WTC11 (cell line): ENCODE results near the gene SECISBP2. TPM values are rescaled to one million over a fixed set of nuclear protein-coding genes. Genes with fewer than 3 reads are reported as not detected.

ENCODE experiments used
- ATAC-seq: fragments of 200-7000 bp; cut with Tn5 transposase; 2 replicates; pipeline ENCODE4 v1.10.0; 2021; ENCODE audit warnings: mild to moderate bottlenecking, moderate library complexity
- CTCF ChIA-PET: fragments of 300-600 bp; sonication (Branson Sonifier 250); formaldehyde crosslinking; loops from one replicate; lab custom pipeline; 2021; ENCODE audit warnings: antibody characterized with exemption; lab: Charles Lee
- POLR2A ChIA-PET: fragments of 350-600 bp; sonication (Branson Sonifier 250); formaldehyde crosslinking; loops from one replicate; lab custom pipeline; 2021; ENCODE audit warnings: antibody characterized with exemption; lab: Charles Lee
- DNase-seq: peaks from one replicate; pipeline ENCODE4 v3.0.0; 2021; ENCODE audit warnings: low spot score
- H3K27ac Mint-ChIP-seq: 2 replicates; pipeline ENCODE4 v1.8.0; 2021; ENCODE audit warnings: mixed read lengths
- H3K27me3 Mint-ChIP-seq: 2 replicates; pipeline ENCODE4 v1.8.0; 2021; ENCODE audit warnings: low read depth, mild to moderate bottlenecking, moderate library complexity, mixed read lengths
- H3K36me3 Mint-ChIP-seq: 2 replicates; pipeline ENCODE4 v1.8.0; 2021; ENCODE audit warnings: mixed read lengths
- H3K4me1 Mint-ChIP-seq: 2 replicates; pipeline ENCODE4 v1.8.0; 2022; ENCODE audit warnings: mixed read lengths
- H3K4me3 Mint-ChIP-seq: 2 replicates; pipeline ENCODE4 v1.8.0; 2021; ENCODE audit warnings: mild to moderate bottlenecking, moderate library complexity, mixed read lengths
- H3K9me3 Mint-ChIP-seq: 2 replicates; pipeline ENCODE4 v1.8.0; 2021; ENCODE audit warnings: mixed read lengths
- CREB1 ChIP-seq: sonication (generic); formaldehyde crosslinking; IDR thresholded peaks from 2 replicates; pipeline ENCODE4 v1.8.0; 2023; ENCODE audit warnings: mild to moderate bottlenecking, missing genetic modification reagents
- CREM ChIP-seq: sonication (generic); formaldehyde crosslinking; IDR thresholded peaks from 2 replicates; pipeline ENCODE4 v1.8.1; 2022; ENCODE audit warnings: mild to moderate bottlenecking, missing genetic modification reagents, moderate library complexity
- EMX1 ChIP-seq: fragments of 250-450 bp; sonication (Bioruptor Pico); IDR thresholded peaks from 2 replicates; pipeline ENCODE4 v1.8.0; 2021; ENCODE audit warnings: mild to moderate bottlenecking
- FOXP1 ChIP-seq: sonication (generic); formaldehyde crosslinking; IDR thresholded peaks from 2 replicates; pipeline ENCODE4 v1.8.0; 2022; ENCODE audit warnings: missing genetic modification reagents, mild to moderate bottlenecking, moderate library complexity, borderline replicate concordance
- GABPB1 ChIP-seq: sonication (generic); formaldehyde crosslinking; IDR thresholded peaks from 2 replicates; pipeline ENCODE4 v1.8.1; 2023; ENCODE audit warnings: mild to moderate bottlenecking, missing genetic modification reagents
- GTF2I ChIP-seq: fragments of 250-450 bp; sonication (Bioruptor Pico); conservative IDR thresholded peaks from 2 replicates; pipeline ENCODE4 v1.4.0; 2021; ENCODE audit warnings: mild to moderate bottlenecking
- NFATC4 ChIP-seq: fragments of 250-450 bp; sonication (Bioruptor Pico); IDR thresholded peaks from 2 replicates; pipeline ENCODE4 v1.9.0; 2021; ENCODE audit warnings: mild to moderate bottlenecking
- NR3C1 ChIP-seq: sonication (generic); formaldehyde crosslinking; conservative IDR thresholded peaks from 2 replicates; pipeline ENCODE4 v1.8.1; 2023; ENCODE audit warnings: low read depth, mild to moderate bottlenecking, missing genetic modification reagents
- SMAD4 ChIP-seq: sonication (generic); formaldehyde crosslinking; IDR thresholded peaks from 2 replicates; pipeline ENCODE4 v1.8.0; 2022; ENCODE audit warnings: mild to moderate bottlenecking, missing genetic modification reagents
- ZBTB21 ChIP-seq: sonication (generic); formaldehyde crosslinking; IDR thresholded peaks from 2 replicates; pipeline ENCODE4 v1.8.1; 2023; ENCODE audit warnings: mild to moderate bottlenecking, missing genetic modification reagents, borderline replicate concordance
- ZNF121 ChIP-seq: sonication (generic); formaldehyde crosslinking; IDR thresholded peaks from 2 replicates; pipeline ENCODE4 v1.8.0; 2023; ENCODE audit warnings: missing genetic modification reagents
- ZNF423 ChIP-seq: fragments of 250-450 bp; sonication (Bioruptor Pico); IDR thresholded peaks from 2 replicates; pipeline ENCODE4 v2.1.2; 2022; ENCODE audit warnings: mild to moderate bottlenecking, moderate library complexity
- total RNA-seq: library from RNA; stranded (reverse); gene quantifications from 3 replicates; pipeline ENCODE4 v1.2.3, GENCODE V29; 2021
- TF ChIP-seq, protein P1 (sequence below): sonication (generic); formaldehyde crosslinking; IDR thresholded peaks from 2 replicates; pipeline ENCODE4 v1.8.1; 2022; ENCODE audit warnings: low read depth, missing genetic modification reagents, borderline replicate concordance
- TF ChIP-seq, protein P2 (sequence below): sonication (generic); formaldehyde crosslinking; IDR thresholded peaks from 2 replicates; pipeline ENCODE4 v1.8.1; 2023; ENCODE audit warnings: mild to moderate bottlenecking, missing genetic modification reagents, moderate library complexity
- TF ChIP-seq, protein P3 (sequence below): sonication (generic); formaldehyde crosslinking; IDR thresholded peaks from 2 replicates; pipeline ENCODE4 v1.8.1; 2023; ENCODE audit warnings: mild to moderate bottlenecking, missing genetic modification reagents
- TF ChIP-seq, protein P4 (sequence below): sonication (generic); formaldehyde crosslinking; IDR thresholded peaks from 2 replicates; pipeline ENCODE4 v1.8.0; 2022; ENCODE audit warnings: missing genetic modification reagents
- TF ChIP-seq, protein P5 (sequence below): sonication (generic); formaldehyde crosslinking; IDR thresholded peaks from 2 replicates; pipeline ENCODE4 v1.8.0; 2022; ENCODE audit warnings: mild to moderate bottlenecking, missing genetic modification reagents
- TF ChIP-seq, protein P6 (sequence below): fragments of 250-450 bp; sonication (Bioruptor Pico); IDR thresholded peaks from 2 replicates; pipeline ENCODE4 v1.9.0; 2021; ENCODE audit warnings: mild to moderate bottlenecking
- TF ChIP-seq, protein P7 (sequence below): sonication (generic); formaldehyde crosslinking; IDR thresholded peaks from 2 replicates; pipeline ENCODE4 v1.8.1; 2022; ENCODE audit warnings: mild to moderate bottlenecking, missing genetic modification reagents, moderate library complexity, borderline replicate concordance
- TF ChIP-seq, protein P8 (sequence below): sonication (generic); formaldehyde crosslinking; IDR thresholded peaks from 2 replicates; pipeline ENCODE4 v1.8.0; 2023; ENCODE audit warnings: missing genetic modification reagents

The SECISBP2 gene
- total RNA-seq, 1 experiment from 2014 or later, result 66.2 TPM

DNA sequence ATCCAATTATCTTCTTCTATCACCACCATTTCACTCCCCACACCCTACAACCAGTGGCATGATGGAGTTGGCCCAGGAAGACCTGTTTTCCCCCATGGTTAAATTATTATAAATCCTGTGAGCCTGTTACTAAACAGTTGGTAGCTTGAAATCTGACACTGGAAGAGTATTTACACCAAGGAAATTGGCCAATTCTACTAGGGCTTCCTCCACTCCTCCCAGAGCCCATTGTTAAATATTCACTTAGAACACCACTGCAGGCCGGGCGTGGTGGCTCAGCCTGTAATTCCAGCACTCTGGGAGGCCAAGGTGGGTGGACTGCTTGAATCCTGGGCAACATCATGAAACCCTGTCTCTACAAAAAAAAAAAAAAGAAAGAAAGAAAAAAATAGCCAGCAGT is 39.7 kb upstream of the SECISBP2 start:
- ATAC-seq (no peak), DNase-seq (no peak)
- Mint-ChIP-seq H3K4me1 (peaks cover 7% of the 10 kb centered on the region), H3K36me3 (peaks cover 43% of the 10 kb centered on the region), H3K9me3 (peaks cover 42% of the 10 kb centered on the region), H3K27ac (no peak overlapping the region), H3K4me3 (no peak overlapping the region), H3K27me3 (peaks cover 4% of the 10 kb centered on the region)
- CTCF ChIA-PET, result interaction anchor here (0.6 to 1.6 kb wide), 25 partner anchors 9 to 532 kb away, joined by 3 to 13 read pairs (median 4); no protein-coding TSS in a partner anchor
- POLR2A ChIA-PET, result interaction anchor here (0.9 to 1.0 kb wide), 2 partner anchors 32 to 89 kb away, joined by 3 read pairs; partner anchors contain the start of gene CKS2
- TF ChIP-seq GABPB1 (CRISPR knock-in tag) (no peak), EMX1 (CRISPR knock-in tag) (no peak), SMAD4 (CRISPR knock-in tag) (no peak), CREM (no peak), FOXP1 (CRISPR knock-in tag) (no peak), ZBTB21 (CRISPR knock-in tag) (no peak), NR3C1 (no peak), NFATC4 (CRISPR knock-in tag) (no peak), GTF2I (CRISPR knock-in tag) (no peak), ZNF423 (CRISPR knock-in tag) (no peak), ZNF121 (CRISPR knock-in tag) (no peak), CREB1 (no peak)
- TF ChIP-seq, protein P1, sequence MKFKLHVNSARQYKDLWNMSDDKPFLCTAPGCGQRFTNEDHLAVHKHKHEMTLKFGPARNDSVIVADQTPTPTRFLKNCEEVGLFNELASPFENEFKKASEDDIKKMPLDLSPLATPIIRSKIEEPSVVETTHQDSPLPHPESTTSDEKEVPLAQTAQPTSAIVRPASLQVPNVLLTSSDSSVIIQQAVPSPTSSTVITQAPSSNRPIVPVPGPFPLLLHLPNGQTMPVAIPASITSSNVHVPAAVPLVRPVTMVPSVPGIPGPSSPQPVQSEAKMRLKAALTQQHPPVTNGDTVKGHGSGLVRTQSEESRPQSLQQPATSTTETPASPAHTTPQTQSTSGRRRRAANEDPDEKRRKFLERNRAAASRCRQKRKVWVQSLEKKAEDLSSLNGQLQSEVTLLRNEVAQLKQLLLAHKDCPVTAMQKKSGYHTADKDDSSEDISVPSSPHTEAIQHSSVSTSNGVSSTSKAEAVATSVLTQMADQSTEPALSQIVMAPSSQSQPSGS, result no peak
- TF ChIP-seq, protein P2, sequence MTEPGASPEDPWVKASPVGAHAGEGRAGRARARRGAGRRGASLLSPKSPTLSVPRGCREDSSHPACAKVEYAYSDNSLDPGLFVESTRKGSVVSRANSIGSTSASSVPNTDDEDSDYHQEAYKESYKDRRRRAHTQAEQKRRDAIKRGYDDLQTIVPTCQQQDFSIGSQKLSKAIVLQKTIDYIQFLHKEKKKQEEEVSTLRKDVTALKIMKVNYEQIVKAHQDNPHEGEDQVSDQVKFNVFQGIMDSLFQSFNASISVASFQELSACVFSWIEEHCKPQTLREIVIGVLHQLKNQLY (CRISPR knock-in tag), result no peak
- TF ChIP-seq, protein P3, sequence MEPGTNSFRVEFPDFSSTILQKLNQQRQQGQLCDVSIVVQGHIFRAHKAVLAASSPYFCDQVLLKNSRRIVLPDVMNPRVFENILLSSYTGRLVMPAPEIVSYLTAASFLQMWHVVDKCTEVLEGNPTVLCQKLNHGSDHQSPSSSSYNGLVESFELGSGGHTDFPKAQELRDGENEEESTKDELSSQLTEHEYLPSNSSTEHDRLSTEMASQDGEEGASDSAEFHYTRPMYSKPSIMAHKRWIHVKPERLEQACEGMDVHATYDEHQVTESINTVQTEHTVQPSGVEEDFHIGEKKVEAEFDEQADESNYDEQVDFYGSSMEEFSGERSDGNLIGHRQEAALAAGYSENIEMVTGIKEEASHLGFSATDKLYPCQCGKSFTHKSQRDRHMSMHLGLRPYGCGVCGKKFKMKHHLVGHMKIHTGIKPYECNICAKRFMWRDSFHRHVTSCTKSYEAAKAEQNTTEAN (CRISPR knock-in tag), result no peak
- TF ChIP-seq, protein P4, sequence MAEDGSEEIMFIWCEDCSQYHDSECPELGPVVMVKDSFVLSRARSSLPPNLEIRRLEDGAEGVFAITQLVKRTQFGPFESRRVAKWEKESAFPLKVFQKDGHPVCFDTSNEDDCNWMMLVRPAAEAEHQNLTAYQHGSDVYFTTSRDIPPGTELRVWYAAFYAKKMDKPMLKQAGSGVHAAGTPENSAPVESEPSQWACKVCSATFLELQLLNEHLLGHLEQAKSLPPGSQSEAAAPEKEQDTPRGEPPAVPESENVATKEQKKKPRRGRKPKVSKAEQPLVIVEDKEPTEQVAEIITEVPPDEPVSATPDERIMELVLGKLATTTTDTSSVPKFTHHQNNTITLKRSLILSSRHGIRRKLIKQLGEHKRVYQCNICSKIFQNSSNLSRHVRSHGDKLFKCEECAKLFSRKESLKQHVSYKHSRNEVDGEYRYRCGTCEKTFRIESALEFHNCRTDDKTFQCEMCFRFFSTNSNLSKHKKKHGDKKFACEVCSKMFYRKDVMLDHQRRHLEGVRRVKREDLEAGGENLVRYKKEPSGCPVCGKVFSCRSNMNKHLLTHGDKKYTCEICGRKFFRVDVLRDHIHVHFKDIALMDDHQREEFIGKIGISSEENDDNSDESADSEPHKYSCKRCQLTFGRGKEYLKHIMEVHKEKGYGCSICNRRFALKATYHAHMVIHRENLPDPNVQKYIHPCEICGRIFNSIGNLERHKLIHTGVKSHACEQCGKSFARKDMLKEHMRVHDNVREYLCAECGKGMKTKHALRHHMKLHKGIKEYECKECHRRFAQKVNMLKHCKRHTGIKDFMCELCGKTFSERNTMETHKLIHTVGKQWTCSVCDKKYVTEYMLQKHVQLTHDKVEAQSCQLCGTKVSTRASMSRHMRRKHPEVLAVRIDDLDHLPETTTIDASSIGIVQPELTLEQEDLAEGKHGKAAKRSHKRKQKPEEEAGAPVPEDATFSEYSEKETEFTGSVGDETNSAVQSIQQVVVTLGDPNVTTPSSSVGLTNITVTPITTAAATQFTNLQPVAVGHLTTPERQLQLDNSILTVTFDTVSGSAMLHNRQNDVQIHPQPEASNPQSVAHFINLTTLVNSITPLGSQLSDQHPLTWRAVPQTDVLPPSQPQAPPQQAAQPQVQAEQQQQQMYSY (CRISPR knock-in tag), result no peak
- TF ChIP-seq, protein P5, sequence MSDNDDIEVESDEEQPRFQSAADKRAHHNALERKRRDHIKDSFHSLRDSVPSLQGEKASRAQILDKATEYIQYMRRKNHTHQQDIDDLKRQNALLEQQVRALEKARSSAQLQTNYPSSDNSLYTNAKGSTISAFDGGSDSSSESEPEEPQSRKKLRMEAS (CRISPR knock-in tag), result no peak
- TF ChIP-seq, protein P6, sequence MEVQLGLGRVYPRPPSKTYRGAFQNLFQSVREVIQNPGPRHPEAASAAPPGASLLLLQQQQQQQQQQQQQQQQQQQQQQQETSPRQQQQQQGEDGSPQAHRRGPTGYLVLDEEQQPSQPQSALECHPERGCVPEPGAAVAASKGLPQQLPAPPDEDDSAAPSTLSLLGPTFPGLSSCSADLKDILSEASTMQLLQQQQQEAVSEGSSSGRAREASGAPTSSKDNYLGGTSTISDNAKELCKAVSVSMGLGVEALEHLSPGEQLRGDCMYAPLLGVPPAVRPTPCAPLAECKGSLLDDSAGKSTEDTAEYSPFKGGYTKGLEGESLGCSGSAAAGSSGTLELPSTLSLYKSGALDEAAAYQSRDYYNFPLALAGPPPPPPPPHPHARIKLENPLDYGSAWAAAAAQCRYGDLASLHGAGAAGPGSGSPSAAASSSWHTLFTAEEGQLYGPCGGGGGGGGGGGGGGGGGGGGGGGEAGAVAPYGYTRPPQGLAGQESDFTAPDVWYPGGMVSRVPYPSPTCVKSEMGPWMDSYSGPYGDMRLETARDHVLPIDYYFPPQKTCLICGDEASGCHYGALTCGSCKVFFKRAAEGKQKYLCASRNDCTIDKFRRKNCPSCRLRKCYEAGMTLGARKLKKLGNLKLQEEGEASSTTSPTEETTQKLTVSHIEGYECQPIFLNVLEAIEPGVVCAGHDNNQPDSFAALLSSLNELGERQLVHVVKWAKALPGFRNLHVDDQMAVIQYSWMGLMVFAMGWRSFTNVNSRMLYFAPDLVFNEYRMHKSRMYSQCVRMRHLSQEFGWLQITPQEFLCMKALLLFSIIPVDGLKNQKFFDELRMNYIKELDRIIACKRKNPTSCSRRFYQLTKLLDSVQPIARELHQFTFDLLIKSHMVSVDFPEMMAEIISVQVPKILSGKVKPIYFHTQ (CRISPR knock-in tag), result no peak
- TF ChIP-seq, protein P7, sequence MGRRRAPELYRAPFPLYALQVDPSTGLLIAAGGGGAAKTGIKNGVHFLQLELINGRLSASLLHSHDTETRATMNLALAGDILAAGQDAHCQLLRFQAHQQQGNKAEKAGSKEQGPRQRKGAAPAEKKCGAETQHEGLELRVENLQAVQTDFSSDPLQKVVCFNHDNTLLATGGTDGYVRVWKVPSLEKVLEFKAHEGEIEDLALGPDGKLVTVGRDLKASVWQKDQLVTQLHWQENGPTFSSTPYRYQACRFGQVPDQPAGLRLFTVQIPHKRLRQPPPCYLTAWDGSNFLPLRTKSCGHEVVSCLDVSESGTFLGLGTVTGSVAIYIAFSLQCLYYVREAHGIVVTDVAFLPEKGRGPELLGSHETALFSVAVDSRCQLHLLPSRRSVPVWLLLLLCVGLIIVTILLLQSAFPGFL, result no peak
- TF ChIP-seq, protein P8, sequence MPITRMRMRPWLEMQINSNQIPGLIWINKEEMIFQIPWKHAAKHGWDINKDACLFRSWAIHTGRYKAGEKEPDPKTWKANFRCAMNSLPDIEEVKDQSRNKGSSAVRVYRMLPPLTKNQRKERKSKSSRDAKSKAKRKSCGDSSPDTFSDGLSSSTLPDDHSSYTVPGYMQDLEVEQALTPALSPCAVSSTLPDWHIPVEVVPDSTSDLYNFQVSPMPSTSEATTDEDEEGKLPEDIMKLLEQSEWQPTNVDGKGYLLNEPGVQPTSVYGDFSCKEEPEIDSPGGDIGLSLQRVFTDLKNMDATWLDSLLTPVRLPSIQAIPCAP (CRISPR knock-in tag), result no peak
